Gastrocnemius medialis (tissue), 4 donors: ENCODE data around the gene NADK.

Source experiments
- CTCF ChIP-seq, 5 experiments: fragments of 450-650 bp in 3 of 5; fragments of 200-600 bp in 2 of 5; sonication (generic) in 2 of 5; IDR thresholded peaks in 4 of 5; conservative IDR thresholded peaks in 1 of 5; 1 replicate in 4 of 5; 2 replicates in 1 of 5; pipeline ENCODE4 v1.5.1; 2016 to 2019; ENCODE audit warnings: antibody characterized with exemption in 5 of 5, mild to moderate bottlenecking in 3 of 5, moderate library complexity in 3 of 5
- POLR2A ChIP-seq, 2 donors: fragments of 450-650 bp; IDR thresholded peaks; one replicate each; pipeline ENCODE4 v1.6.1; 2017; ENCODE audit warnings: antibody characterized with exemption in 2 of 2, mild to moderate bottlenecking in 2 of 2, moderate library complexity in 2 of 2

- TF ChIP-seq CTCF (IDR thresholded peaks at IDR 0.05 in 4 of 5, conservative IDR thresholded peaks at IDR 0.05 in 1 of 5) (no peak), POLR2A (IDR thresholded peaks at IDR 0.05) (no peak)
Observed at GRCh38 chr1:1786836-1787605, 8.8 kb upstream of the NADK start.
